PC-3 (cell line): ENCODE data around the gene SLC25A19. TPM values are rescaled to one million over a fixed set of nuclear protein-coding genes. Genes with fewer than 3 reads are reported as not detected.

Source experiments
- ATAC-seq: fragments of 200-7000 bp; cut with Tn5 transposase; 2 replicates; pipeline ENCODE4 v1.9.1; 2020; ENCODE audit warnings: mild to moderate bottlenecking, moderate library complexity
- BruUV-seq: library from RNA; stranded (reverse); fragments of 400-500 nt; replicated peaks from 2 replicates; lab custom pipeline; 2021; lab: Mats Ljungman, UMichigan
- CTCF ChIA-PET: fragments of 300-600 bp; sonication (Branson Sonifier 250); formaldehyde crosslinking; loops from one replicate; lab custom pipeline; 2022; ENCODE audit warnings: antibody characterized with exemption; lab: Charles Lee
- POLR2A ChIA-PET: fragments of 300-600 bp; sonication (Branson Sonifier 250); formaldehyde crosslinking; loops from one replicate; lab custom pipeline; 2022; ENCODE audit warnings: antibody characterized with exemption; ENCODE audit not compliant: unreplicated experiment; lab: Charles Lee
- DNase-seq: peaks from one replicate; pipeline ENCODE4 v3.0.0-alpha.2; 2015
- H2AFZ ChIP-seq: fragments of 300-600 bp; sonication (generic); 2 replicates; pipeline ENCODE4 v1.6.0; 2016; ENCODE audit warnings: antibody characterized with exemption, low read length
- H3F3A ChIP-seq: fragments of 300-600 bp; sonication (generic); one replicate; pipeline ENCODE4 v1.6.0; 2017; ENCODE audit warnings: antibody characterized with exemption, low read length, control low read depth, mild to moderate bottlenecking; ENCODE audit not compliant: unreplicated experiment
- H3K27ac ChIP-seq: fragments of 300-600 bp; sonication (generic); 2 replicates; pipeline ENCODE4 v1.5.1; 2016; ENCODE audit warnings: mild to moderate bottlenecking, low read length
- H3K27me3 ChIP-seq: fragments of 300-600 bp; sonication (generic); 2 replicates; pipeline ENCODE4 v1.6.1; 2016; ENCODE audit warnings: low read length, mixed read lengths
- H3K36me3 ChIP-seq: fragments of 300-600 bp; sonication (generic); 2 replicates; pipeline ENCODE4 v1.6.1; 2016; ENCODE audit warnings: low read depth, mixed run types, low read length, mixed read lengths
- H3K4me1 ChIP-seq: fragments of 300-600 bp; sonication (generic); 2 replicates; pipeline ENCODE4 v1.5.1; 2016; ENCODE audit warnings: low read length; ENCODE audit not compliant: insufficient read depth
- H3K4me2 ChIP-seq: fragments of 300-600 bp; sonication (generic); 2 replicates; pipeline ENCODE4 v1.6.0; 2016; ENCODE audit warnings: low read length
- H3K4me3 ChIP-seq: fragments of 300-600 bp; sonication (generic); 2 replicates; pipeline ENCODE4 v1.5.1; 2016; ENCODE audit warnings: mild to moderate bottlenecking, low read length, mixed read lengths
- H3K79me2 ChIP-seq: fragments of 300-600 bp; sonication (generic); 2 replicates; pipeline ENCODE4 v1.6.1; 2017; ENCODE audit warnings: low read length, mixed read lengths
- H3K9ac ChIP-seq: fragments of 300-600 bp; sonication (generic); 2 replicates; pipeline ENCODE4 v1.6.0; 2016; ENCODE audit warnings: mild to moderate bottlenecking, low read length
- H3K9me2 ChIP-seq: fragments of 300-600 bp; sonication (generic); replicated peaks from 2 replicates; pipeline ENCODE4 v1.6.1; 2016; ENCODE audit warnings: mixed run types, low read length, mixed read lengths
- H3K9me3 ChIP-seq: fragments of 300-600 bp; sonication (generic); 2 replicates; pipeline ENCODE4 v1.6.1; 2016; ENCODE audit warnings: low read length, mixed read lengths
- H4K20me1 ChIP-seq: fragments of 300-600 bp; sonication (generic); 2 replicates; pipeline ENCODE4 v1.6.1; 2016; ENCODE audit warnings: low read length, mixed read lengths
- EZH2 ChIP-seq: fragments of 300-600 bp; sonication (generic); IDR thresholded peaks from one replicate; pipeline ENCODE4 v1.6.1; 2017; ENCODE audit warnings: antibody characterized with exemption, mild to moderate bottlenecking, low read length; ENCODE audit not compliant: unreplicated experiment
- EZH2phosphoT487 ChIP-seq: fragments of 300-600 bp; sonication (generic); IDR thresholded peaks from 2 replicates; pipeline ENCODE4 v1.6.1; 2018; ENCODE audit warnings: mild to moderate bottlenecking, antibody characterized with exemption, low read length, borderline replicate concordance
- intact Hi-C: fragments of 100-400 bp; cut with micrococcal nuclease; formaldehyde crosslinking; loops from 2 replicates; pipeline ENCODE4 v1.9.0; 2023
- total RNA-seq: library from RNA; depleted of rRNA; stranded (reverse); fragments of >200 nt; gene quantifications from 2 replicates; pipeline ENCODE4 v1.2.3, GENCODE V29; 2014
- TF ChIP-seq, protein P1 (sequence below): fragments of 300-600 bp; sonication (generic); conservative IDR thresholded peaks from 2 replicates; pipeline ENCODE4 v1.5.1; 2017; ENCODE audit warnings: antibody characterized with exemption, low read depth, mild to moderate bottlenecking, low read length

SLC25A19 gene
- total RNA-seq, 1 experiment from 2014 or later: 75.0 TPM

DNA sequence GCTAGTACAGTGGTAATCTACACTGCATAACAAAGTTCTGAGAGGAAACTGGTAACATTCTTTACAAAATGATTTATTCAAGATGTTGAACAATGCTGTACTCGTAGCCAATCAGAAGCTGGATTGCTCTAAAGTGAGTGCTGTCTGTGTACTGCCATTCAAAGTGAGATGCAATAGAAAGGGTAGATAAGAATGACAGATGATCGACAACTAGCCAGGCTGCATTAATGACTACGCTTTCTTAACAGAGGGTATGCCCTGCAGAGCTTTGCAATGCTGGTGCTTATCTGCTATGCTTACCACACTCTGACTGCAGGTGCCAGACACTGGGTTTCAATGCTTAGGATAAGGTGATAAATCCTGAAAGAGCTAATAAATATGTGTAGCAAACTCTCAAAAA lies 46.1 kb upstream of the SLC25A19 start:
- ChIA-PET POLR2A (no interaction called here), CTCF (interaction anchor here (0.7 to 1.1 kb wide), 2 partner anchors 12 to 24 kb away, joined by 3 to 4 read pairs; no protein-coding TSS in a partner anchor)
- Histone ChIP-seq H3K9me2 (no peaks in the 10 kb centered on the region), H3K36me3 (peaks cover 10% of the 10 kb centered on the region; the same call in 1 of the 2 replicates), H3K4me2 (no peak overlapping the region), H2AFZ (no peak overlapping the region), H3K4me1 (no peaks in the 10 kb centered on the region), H4K20me1 (0 out of 2 replicates have a peak, but pooled peaks cover 21% of the 10 kb centered on the region), H3K27ac (no peak overlapping the region), H3K79me2 (peaks cover 70% of the 10 kb centered on the region), H3K4me3 (no peak overlapping the region), H3K27me3 (no peaks in the 10 kb centered on the region), H3K9ac (no peak overlapping the region), H3K9me3 (no peaks in the 10 kb centered on the region), H3F3A (peaks cover 2% of the 10 kb centered on the region)
- DNase-seq: no peak
- TF ChIP-seq, protein P1, sequence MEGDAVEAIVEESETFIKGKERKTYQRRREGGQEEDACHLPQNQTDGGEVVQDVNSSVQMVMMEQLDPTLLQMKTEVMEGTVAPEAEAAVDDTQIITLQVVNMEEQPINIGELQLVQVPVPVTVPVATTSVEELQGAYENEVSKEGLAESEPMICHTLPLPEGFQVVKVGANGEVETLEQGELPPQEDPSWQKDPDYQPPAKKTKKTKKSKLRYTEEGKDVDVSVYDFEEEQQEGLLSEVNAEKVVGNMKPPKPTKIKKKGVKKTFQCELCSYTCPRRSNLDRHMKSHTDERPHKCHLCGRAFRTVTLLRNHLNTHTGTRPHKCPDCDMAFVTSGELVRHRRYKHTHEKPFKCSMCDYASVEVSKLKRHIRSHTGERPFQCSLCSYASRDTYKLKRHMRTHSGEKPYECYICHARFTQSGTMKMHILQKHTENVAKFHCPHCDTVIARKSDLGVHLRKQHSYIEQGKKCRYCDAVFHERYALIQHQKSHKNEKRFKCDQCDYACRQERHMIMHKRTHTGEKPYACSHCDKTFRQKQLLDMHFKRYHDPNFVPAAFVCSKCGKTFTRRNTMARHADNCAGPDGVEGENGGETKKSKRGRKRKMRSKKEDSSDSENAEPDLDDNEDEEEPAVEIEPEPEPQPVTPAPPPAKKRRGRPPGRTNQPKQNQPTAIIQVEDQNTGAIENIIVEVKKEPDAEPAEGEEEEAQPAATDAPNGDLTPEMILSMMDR: no peak
- TF ChIP-seq EZH2 (no peak), EZH2phosphoT487 (no peak)
- ATAC-seq: no peak
- BruUV-seq: no TSS peak
- intact Hi-C loops: no loop called here

- H3K27me3 ChIP-seq: no peaks in the 10 kb centered on the region
- intact Hi-C loops: no loop called here
- ChIA-PET POLR2A (no interaction called here), CTCF (no interaction called here)
- no peak overlapping the region for H3K27ac ChIP-seq
- H3K36me3 ChIP-seq: peaks cover 11% of the 10 kb centered on the region; the same call in 1 of the 2 replicates
- H3K4me1 ChIP-seq: no peaks in the 10 kb centered on the region
- 0 out of 2 replicates have a peak, but pooled peaks cover 17% of the 10 kb centered on the region for H4K20me1 ChIP-seq
- TF ChIP-seq EZH2: no peak
- no peak for TF ChIP-seq EZH2phosphoT487
- TF ChIP-seq, protein P1: no peak
- no peak overlapping the region for H3K4me3 ChIP-seq
- BruUV-seq: no TSS peak
- H3K79me2 ChIP-seq: peaks cover 66% of the 10 kb centered on the region
- no peaks in the 10 kb centered on the region for H3K9me3 ChIP-seq
- DNase-seq (no peak), ATAC-seq (no peak)
- H3K4me2 ChIP-seq: no peak overlapping the region
- no peak overlapping the region for H2AFZ ChIP-seq
- H3K9me2 ChIP-seq: no peaks in the 10 kb centered on the region
- peaks cover 2% of the 10 kb centered on the region for H3F3A ChIP-seq
- H3K9ac ChIP-seq: no peak overlapping the region
These were observed 45.5 kb upstream of the SLC25A19 start for GRCh38 chr17:75334723-75335122.

GRCh38 chr17:75331671-75332070 lies 42.4 kb upstream of the SLC25A19 start:
- Histone ChIP-seq H4K20me1 (0 out of 2 replicates have a peak, but pooled peaks cover 17% of the 10 kb centered on the region), H3K36me3 (peaks cover 18% of the 10 kb centered on the region; the same call in 1 of the 2 replicates), H3K9me3 (no peaks in the 10 kb centered on the region), H3K9me2 (no peaks in the 10 kb centered on the region), H3K9ac (no peak overlapping the region), H3F3A (peaks cover 2% of the 10 kb centered on the region), H3K4me3 (no peak overlapping the region), H3K4me1 (no peaks in the 10 kb centered on the region), H3K79me2 (peaks cover 58% of the 10 kb centered on the region), H3K27me3 (no peaks in the 10 kb centered on the region), H2AFZ (no peak overlapping the region), H3K4me2 (no peak overlapping the region), H3K27ac (no peak overlapping the region)
- no peak for DNase-seq
- intact Hi-C loops: no loop called here
- BruUV-seq: no TSS peak
- ChIA-PET POLR2A (interaction anchor here (0.7 kb wide), 1 partner anchor 70 kb away, joined by 3 read pairs; the partner anchor contains the start of gene GGA3), CTCF (interaction anchor here (0.6 kb wide), 1 partner anchor 12 kb away, joined by 3 read pairs; no protein-coding TSS in a partner anchor)
- TF ChIP-seq EZH2phosphoT487: no peak
- no peak for ATAC-seq
